ENCODE results near the gene GABBR2. TPM values are rescaled to one million over a fixed set of nuclear protein-coding genes. Genes with fewer than 3 reads are reported as not detected.
A peak's percentile ranks its signal among the peaks of the same experiment; 100 is the strongest.

The GABBR2 gene
- total and polyA plus RNA-seq, 9 of the 15 experiments (the other 6 are each of a cell fraction or from before 2014, with no cell fraction given): 0.15 to 1.9 (median 0.32) TPM

- TF ChIP-seq PHB2 (IDR thresholded peaks at IDR 0.05; ENCODE audit: low read depth) (no peak), CBFA2T2 (conservative IDR thresholded peaks at IDR 0.05) (peak; percentile 77), SOX6 (IDR thresholded peaks at IDR 0.05) (0 out of 2 replicates have a peak, but pooled peaks have one; percentile 10)
Measured at GRCh38 chr9:98755006-98755618, 46.4 kb upstream of the GABBR2 start (continued).

GRCh38 chr9:98751210-98751609 lies 42.5 kb upstream of the GABBR2 start:
- 73% methylated on average over 2 of the region's 2 CpGs for WGBS (ENCODE audit: insufficient coverage, low coverage, missing lambda C conversion rate)
- in situ Hi-C loops (cut with MboI): no loop called here
- 0 out of 2 replicates have a peak, but pooled peaks cover 2% of the 10 kb centered on the region for H4K20me1 ChIP-seq (replicated peaks; ENCODE audit: control insufficient read depth, insufficient read depth, low read length)
- peaks cover 92% of the 10 kb centered on the region; the same call in 2 of the 3 replicates for H3K36me3 ChIP-seq (ENCODE audit: control insufficient read depth, insufficient read depth, low read length)
- H3K4me3 ChIP-seq: no peak overlapping the region
- intact Hi-C loops (cut with micrococcal nuclease): no loop called here
- H3K9ac ChIP-seq (ENCODE audit: insufficient read depth in 1 of 2, low read depth in 2 of 2, low read length in 2 of 2): no peak overlapping the region
- peaks cover 5% of the 10 kb centered on the region for H3K9me1 ChIP-seq (ENCODE audit: control insufficient read depth, insufficient read depth, low read length)
- H3K79me2 ChIP-seq (ENCODE audit: control insufficient read depth, insufficient read depth, low read length): no peaks in the 10 kb centered on the region
- no peak for ATAC-seq
- H3K9me3 ChIP-seq (replicated peaks; ENCODE audit: control insufficient read depth, insufficient read depth, low read depth, low read length): no peaks in the 10 kb centered on the region
- H3K4me1 ChIP-seq (replicated peaks in 1 of 2; ENCODE audit: control insufficient read depth in 2 of 2, insufficient read depth in 2 of 2, low read length in 2 of 2): no peaks in the 10 kb centered on the region; a peak in 3 of 5 replicates
- no peak for FAIRE-seq
- no peak overlapping the region for H3K27ac ChIP-seq (ENCODE audit: extremely low read depth, low read depth, low read length)
- CTCF ChIA-PET (ENCODE audit: low intra/inter-chr PET ratio): no interaction called here
- H3K4me2 ChIP-seq (ENCODE audit: insufficient read depth, low read length): no peak overlapping the region
- no peak for TF ChIP-seq ZNF592 (IDR thresholded peaks at IDR 0.05)
- no peak for DNase-seq (ENCODE audit: extremely low read depth in 1 of 4, low spot score in 3 of 4)
- H2AFZ ChIP-seq (ENCODE audit: low read depth, low read length): no peak overlapping the region
- POLR2A ChIA-PET: no interaction called here
- H3K27me3 ChIP-seq (ENCODE audit: control insufficient read depth in 2 of 2, insufficient read depth in 2 of 2, low read length in 2 of 2): no peaks in the 10 kb centered on the region
- no TSS peak for BruUV-seq (replicated peaks)

Measured in K562 (cell line).